AG10803 (cell line): ENCODE data around the gene SPON1.

Source experiments
- DNase-seq: peaks from one replicate; pipeline ENCODE4 v3.0.0; 2010; ENCODE audit warnings: low read depth
- H3K4me3 ChIP-seq: 2 replicates; pipeline ENCODE4 v1.5.1; 2011; ENCODE audit warnings: mild to moderate bottlenecking, low read length, control low read depth
- TF ChIP-seq, protein P1 (sequence below): conservative IDR thresholded peaks from 2 replicates; pipeline ENCODE4 v1.5.1; 2011; ENCODE audit warnings: mild to moderate bottlenecking, low read length, control low read depth, inconsistent platforms

Gene SPON1

DNA sequence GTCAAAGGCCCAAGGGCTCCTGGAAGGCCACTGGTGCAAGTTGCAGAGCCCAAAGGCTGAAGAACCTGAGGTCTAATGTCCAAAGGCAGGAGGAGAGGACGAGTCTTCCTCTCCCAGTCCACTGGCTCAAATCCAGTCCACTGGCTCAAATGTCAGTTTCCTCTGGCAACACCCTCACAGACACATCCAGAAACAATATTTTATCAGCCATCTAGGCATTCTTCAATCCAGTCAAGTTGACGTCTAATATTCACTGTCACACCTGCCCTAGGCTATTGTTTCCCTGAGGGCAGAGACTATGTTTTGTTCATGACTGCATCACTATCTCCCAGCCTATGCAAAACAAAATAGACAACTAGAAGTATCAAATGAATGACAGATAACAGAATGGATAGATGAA, 148.1 kb downstream of the SPON1 start:
- no peak for DNase-seq
- no peak overlapping the region for H3K4me3 ChIP-seq
- TF ChIP-seq, protein P1, sequence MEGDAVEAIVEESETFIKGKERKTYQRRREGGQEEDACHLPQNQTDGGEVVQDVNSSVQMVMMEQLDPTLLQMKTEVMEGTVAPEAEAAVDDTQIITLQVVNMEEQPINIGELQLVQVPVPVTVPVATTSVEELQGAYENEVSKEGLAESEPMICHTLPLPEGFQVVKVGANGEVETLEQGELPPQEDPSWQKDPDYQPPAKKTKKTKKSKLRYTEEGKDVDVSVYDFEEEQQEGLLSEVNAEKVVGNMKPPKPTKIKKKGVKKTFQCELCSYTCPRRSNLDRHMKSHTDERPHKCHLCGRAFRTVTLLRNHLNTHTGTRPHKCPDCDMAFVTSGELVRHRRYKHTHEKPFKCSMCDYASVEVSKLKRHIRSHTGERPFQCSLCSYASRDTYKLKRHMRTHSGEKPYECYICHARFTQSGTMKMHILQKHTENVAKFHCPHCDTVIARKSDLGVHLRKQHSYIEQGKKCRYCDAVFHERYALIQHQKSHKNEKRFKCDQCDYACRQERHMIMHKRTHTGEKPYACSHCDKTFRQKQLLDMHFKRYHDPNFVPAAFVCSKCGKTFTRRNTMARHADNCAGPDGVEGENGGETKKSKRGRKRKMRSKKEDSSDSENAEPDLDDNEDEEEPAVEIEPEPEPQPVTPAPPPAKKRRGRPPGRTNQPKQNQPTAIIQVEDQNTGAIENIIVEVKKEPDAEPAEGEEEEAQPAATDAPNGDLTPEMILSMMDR, result no peak

DNA sequence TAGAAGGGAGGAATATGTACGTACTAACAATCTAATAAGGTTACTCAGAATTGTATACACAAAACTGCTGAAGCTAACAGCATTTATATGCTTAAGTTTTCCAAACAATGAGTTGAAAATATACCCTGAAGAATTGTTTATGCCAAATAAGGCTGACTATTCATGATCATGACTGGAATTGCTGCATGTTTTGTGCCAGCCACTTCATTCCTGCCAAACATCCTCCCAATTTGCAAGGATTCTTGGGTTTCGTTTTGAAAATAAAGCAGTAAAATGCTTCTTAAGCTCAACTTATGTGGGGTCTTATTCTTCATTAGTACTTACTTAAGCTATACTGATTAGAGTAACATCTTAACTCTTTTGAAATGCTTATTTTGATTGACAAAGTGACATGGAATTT, 149.0 kb downstream of the SPON1 start:
- no peak for DNase-seq

DNA sequence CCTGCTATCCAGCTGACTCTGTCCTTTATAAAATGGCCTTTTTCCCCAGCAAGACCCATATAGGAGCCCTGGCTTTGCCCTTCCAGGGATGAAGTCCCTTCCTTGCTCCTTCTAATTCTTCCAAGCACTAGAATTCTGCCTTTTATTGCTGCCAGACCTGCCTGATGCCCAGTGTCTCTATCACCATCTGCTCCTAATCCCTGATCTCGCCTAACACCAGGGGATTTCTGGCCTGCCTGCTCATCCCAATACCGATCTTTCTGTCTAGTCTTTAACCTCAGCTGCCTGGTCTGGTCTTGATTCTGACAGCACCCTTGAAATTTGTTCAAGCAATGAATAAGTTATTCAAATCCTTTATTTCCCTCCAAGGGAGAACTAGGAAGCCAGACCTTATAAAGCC, 150.2 kb downstream of the SPON1 start:
- no peak for DNase-seq
- TF ChIP-seq, protein P1, result no peak

More for the DNA sequence above, 149.0 kb downstream of the SPON1 start:
- H3K4me3 ChIP-seq, result no peak overlapping the region
- TF ChIP-seq, protein P1, result no peak

DNA sequence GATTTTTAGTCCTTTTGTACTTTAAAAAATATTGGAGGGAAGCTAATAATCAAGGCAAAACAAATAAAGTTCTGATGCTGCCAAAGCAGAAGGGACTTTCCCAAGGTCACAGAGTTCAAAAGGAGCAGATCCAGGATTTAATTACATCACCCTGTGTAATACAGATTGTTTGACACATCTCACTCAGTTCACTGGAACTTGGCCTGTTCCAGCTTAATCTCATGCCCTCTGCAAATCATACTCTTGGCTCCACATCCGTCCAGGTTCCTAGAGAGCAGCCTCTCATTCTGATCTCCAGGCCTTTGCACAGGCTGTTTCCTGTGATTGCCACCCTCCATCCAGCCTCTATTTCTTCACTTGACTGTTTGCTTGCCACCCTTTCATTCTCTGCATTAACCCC, 151.7 kb downstream of the SPON1 start:
- no peak for DNase-seq
- H3K4me3 ChIP-seq, result no peak overlapping the region
- TF ChIP-seq, protein P1, result no peak

More for the DNA sequence above, 150.2 kb downstream of the SPON1 start:
- no peak overlapping the region for H3K4me3 ChIP-seq

DNA sequence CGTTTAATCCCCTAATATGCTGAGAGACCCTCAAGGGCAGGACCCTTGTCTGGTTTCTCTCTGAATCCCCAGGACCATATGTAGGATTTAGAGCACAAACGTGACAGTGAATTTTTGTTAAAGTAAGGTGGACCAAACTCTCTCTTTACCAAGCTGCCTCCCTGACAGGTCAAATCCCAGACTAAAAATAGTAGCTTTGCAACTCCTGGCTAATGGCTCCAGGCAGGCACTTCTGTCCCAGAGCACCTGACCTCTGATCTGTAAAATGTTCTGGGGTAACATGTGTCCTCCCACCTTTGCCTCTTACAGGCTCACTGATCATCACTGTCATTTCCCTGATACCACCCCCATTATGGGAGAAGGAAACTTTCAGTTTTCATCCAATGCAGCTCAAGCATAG, 152.3 kb downstream of the SPON1 start:
- no peak for DNase-seq
- no peak overlapping the region for H3K4me3 ChIP-seq
- TF ChIP-seq, protein P1, result no peak

DNA sequence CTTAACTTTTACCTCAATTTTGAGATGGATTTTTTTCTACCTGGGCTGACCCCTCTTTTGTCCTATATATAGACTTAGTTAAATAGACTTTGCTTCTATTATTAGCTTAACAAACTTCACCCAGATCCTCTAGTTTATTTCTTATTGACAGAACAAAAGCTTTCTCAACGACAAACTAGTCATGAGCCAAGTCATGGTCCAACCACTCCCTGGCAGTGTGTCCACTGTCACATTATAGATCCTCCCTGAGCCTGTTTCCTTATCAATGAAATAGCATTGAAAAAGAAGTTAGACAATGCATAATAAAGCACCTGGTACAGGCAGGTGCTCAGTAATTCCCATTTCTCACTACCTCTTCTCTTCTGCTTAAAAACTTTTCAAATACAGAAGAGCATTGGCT, 155.1 kb downstream of the SPON1 start:
- no peak overlapping the region for H3K4me3 ChIP-seq
- TF ChIP-seq, protein P1, result no peak
- no peak for DNase-seq

DNA sequence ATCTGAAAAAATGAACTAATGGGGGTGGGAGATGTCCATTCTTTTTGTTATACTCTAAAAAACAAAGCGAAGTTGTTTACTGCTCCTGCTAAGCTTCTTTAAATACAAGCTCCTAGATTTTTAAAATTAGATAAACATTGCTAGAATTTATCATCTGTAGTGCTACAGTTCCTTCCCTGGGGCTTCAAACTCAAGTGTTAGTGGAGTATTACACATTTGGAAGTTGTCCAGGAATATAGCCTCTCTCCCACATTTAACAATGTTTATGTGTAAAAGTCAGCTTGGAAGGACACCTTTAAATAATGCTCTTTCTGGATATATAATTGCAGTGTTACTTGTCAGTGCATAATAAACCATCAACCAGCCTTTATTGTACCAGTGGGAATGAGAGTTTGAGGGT, 155.5 kb downstream of the SPON1 start:
- TF ChIP-seq, protein P1, result no peak
- no peak for DNase-seq
- no peak overlapping the region for H3K4me3 ChIP-seq
